Spleen (tissue), 7 donors: ENCODE results near the gene PTEN.

Experiments used
- POLR2AphosphoS5 ChIP-seq, 3 donors: sonication (generic); formaldehyde crosslinking; IDR thresholded peaks; one replicate each; pipeline ENCODE4 v1.5.1; 2017; ENCODE audit warnings: antibody characterized with exemption in 3 of 3
- TF ChIP-seq, protein P1 (sequence below), 11 experiments: fragments of 200-600 bp in 7 of 11; fragments of 450-650 bp in 4 of 11; sonication (generic) in 4 of 11; IDR thresholded peaks in 8 of 11; conservative IDR thresholded peaks in 3 of 11; 1 replicate in 7 of 11; 2 replicates in 4 of 11; pipeline versions ENCODE4 v1.4.0 to v1.8.0; 2016 to 2021; ENCODE audit warnings: antibody characterized with exemption in 11 of 11, inconsistent platforms in 4 of 11, mild to moderate bottlenecking in 1 of 11
- donor health status: DM: no; HTN: no; CAD: no; lungs with moderate emphysema.
- donor health status: DM: no; HTN: no; CAD: no.
- donor health status: DM: no; HTN: no; CAD: no.

GRCh38 chr10:88004451-88004850, 141.0 kb downstream of the PTEN start:
- TF ChIP-seq, protein P1, sequence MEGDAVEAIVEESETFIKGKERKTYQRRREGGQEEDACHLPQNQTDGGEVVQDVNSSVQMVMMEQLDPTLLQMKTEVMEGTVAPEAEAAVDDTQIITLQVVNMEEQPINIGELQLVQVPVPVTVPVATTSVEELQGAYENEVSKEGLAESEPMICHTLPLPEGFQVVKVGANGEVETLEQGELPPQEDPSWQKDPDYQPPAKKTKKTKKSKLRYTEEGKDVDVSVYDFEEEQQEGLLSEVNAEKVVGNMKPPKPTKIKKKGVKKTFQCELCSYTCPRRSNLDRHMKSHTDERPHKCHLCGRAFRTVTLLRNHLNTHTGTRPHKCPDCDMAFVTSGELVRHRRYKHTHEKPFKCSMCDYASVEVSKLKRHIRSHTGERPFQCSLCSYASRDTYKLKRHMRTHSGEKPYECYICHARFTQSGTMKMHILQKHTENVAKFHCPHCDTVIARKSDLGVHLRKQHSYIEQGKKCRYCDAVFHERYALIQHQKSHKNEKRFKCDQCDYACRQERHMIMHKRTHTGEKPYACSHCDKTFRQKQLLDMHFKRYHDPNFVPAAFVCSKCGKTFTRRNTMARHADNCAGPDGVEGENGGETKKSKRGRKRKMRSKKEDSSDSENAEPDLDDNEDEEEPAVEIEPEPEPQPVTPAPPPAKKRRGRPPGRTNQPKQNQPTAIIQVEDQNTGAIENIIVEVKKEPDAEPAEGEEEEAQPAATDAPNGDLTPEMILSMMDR (IDR thresholded peaks at IDR 0.05 in 8 of 11, conservative IDR thresholded peaks at IDR 0.05 in 3 of 11), result no peak
- TF ChIP-seq POLR2AphosphoS5 (IDR thresholded peaks at IDR 0.05), result no peak
